HFFc6 (cell line): ENCODE results near the gene C1orf87. TPM values are rescaled to one million over a fixed set of nuclear protein-coding genes. Genes with fewer than 3 reads are reported as not detected.

Experiments used
- DNase-seq: peaks from one replicate; pipeline ENCODE4 v3.0.0-alpha.2; 2018
- H3K27ac Mint-ChIP-seq: 2 replicates; pipeline ENCODE4 v1.8.0; 2020; ENCODE audit warnings: mild to moderate bottlenecking, mixed read lengths
- H3K27me3 Mint-ChIP-seq: 2 replicates; pipeline ENCODE4 v1.8.0; 2021; ENCODE audit warnings: mild to moderate bottlenecking, moderate library complexity, mixed read lengths; ENCODE audit not compliant: insufficient read depth
- H3K36me3 Mint-ChIP-seq: 2 replicates; pipeline ENCODE4 v1.8.0; 2021; ENCODE audit warnings: low read depth, mixed read lengths
- H3K4me1 Mint-ChIP-seq: 2 replicates; pipeline ENCODE4 v1.8.0; 2020; ENCODE audit warnings: low read depth, mixed read lengths
- H3K4me3 Mint-ChIP-seq: 2 replicates; pipeline ENCODE4 v1.8.0; 2020; ENCODE audit warnings: mild to moderate bottlenecking, moderate library complexity, mixed read lengths
- H3K9me3 Mint-ChIP-seq: 2 replicates; pipeline ENCODE4 v1.8.0; 2020; ENCODE audit warnings: mild to moderate bottlenecking, mixed read lengths
- CTCF ChIP-seq: fragments of 200-600 bp; sonication (generic); IDR thresholded peaks from 2 replicates; pipeline ENCODE4 v1.5.0; 2021; ENCODE audit warnings: antibody characterized with exemption, mild to moderate bottlenecking
- total RNA-seq, 6 experiments: library from RNA; stranded (reverse); fragmentation: NEBNext Ultra II Directional; extraction: Animal tissue kit (Norgen Biotek cat#: 25700); gene quantifications; 2 replicates in 1 of 6; 3 replicates in 5 of 6; pipeline ENCODE4 v1.2.3, GENCODE V29; 2021

Gene C1orf87
- total RNA-seq, 6 experiments from 2014 or later = not detected

GRCh38 chr1:60101516-60101915 is 27.9 kb upstream of the C1orf87 start:
- H3K27me3 Mint-ChIP-seq = no peaks in the 10 kb centered on the region
- H3K27ac Mint-ChIP-seq = no peak overlapping the region
- H3K36me3 Mint-ChIP-seq = no peaks in the 10 kb centered on the region
- no peaks in the 10 kb centered on the region for H3K4me1 Mint-ChIP-seq
- no peak overlapping the region for H3K4me3 Mint-ChIP-seq
- no peak for DNase-seq
- TF ChIP-seq CTCF = no peak
- H3K9me3 Mint-ChIP-seq = no peaks in the 10 kb centered on the region

GRCh38 chr1:60091195-60091715 is 17.7 kb upstream of the C1orf87 start:
- Mint-ChIP-seq H3K27me3 (no peaks in the 10 kb centered on the region), H3K27ac (no peak overlapping the region)
- DNase-seq = no peak

GRCh38 chr1:60090655-60091054 is 17.1 kb upstream of the C1orf87 start:
- no peak for TF ChIP-seq CTCF
- no peaks in the 10 kb centered on the region for H3K36me3 Mint-ChIP-seq
- no peaks in the 10 kb centered on the region for H3K9me3 Mint-ChIP-seq
- no peak for DNase-seq
- no peak overlapping the region for H3K27ac Mint-ChIP-seq
- H3K27me3 Mint-ChIP-seq = no peaks in the 10 kb centered on the region
- H3K4me1 Mint-ChIP-seq = no peaks in the 10 kb centered on the region
- H3K4me3 Mint-ChIP-seq = no peak overlapping the region

More at GRCh38 chr1:60091195-60091715, 17.7 kb upstream of the C1orf87 start:
- H3K4me3 Mint-ChIP-seq = no peak overlapping the region
- H3K4me1 Mint-ChIP-seq = no peaks in the 10 kb centered on the region
- no peak for TF ChIP-seq CTCF
- no peaks in the 10 kb centered on the region for H3K36me3 Mint-ChIP-seq
- no peaks in the 10 kb centered on the region for H3K9me3 Mint-ChIP-seq

GRCh38 chr1:60088620-60089155 is 15.1 kb upstream of the C1orf87 start:
- Mint-ChIP-seq H3K9me3 (no peaks in the 10 kb centered on the region), H3K4me1 (no peaks in the 10 kb centered on the region), H3K27ac (no peak overlapping the region), H3K27me3 (no peaks in the 10 kb centered on the region), H3K36me3 (no peaks in the 10 kb centered on the region), H3K4me3 (no peak overlapping the region)
- peak; percentile 63 for TF ChIP-seq CTCF
- no peak for DNase-seq

- Mint-ChIP-seq H3K27ac (no peak overlapping the region), H3K9me3 (no peaks in the 10 kb centered on the region), H3K36me3 (no peaks in the 10 kb centered on the region), H3K4me1 (no peaks in the 10 kb centered on the region), H3K27me3 (no peaks in the 10 kb centered on the region), H3K4me3 (no peak overlapping the region)
- no peak for DNase-seq
- TF ChIP-seq CTCF = no peak
Observed at GRCh38 chr1:60087681-60088080, 14.1 kb upstream of the C1orf87 start.

- no peak overlapping the region for H3K27ac Mint-ChIP-seq
- no peaks in the 10 kb centered on the region for H3K9me3 Mint-ChIP-seq
- H3K27me3 Mint-ChIP-seq = peaks cover 7% of the 10 kb centered on the region
- H3K36me3 Mint-ChIP-seq = no peaks in the 10 kb centered on the region
- H3K4me3 Mint-ChIP-seq = no peak overlapping the region
- no peak for TF ChIP-seq CTCF
- DNase-seq = no peak
- H3K4me1 Mint-ChIP-seq = no peaks in the 10 kb centered on the region
Observed at GRCh38 chr1:60078182-60078581, 4.6 kb upstream of the C1orf87 start.
